ENCODE measurements around the gene CDC42SE1.

GRCh38 chr1:151104630-151105029 lies 45.2 kb upstream of the CDC42SE1 start:
- TF ChIP-seq CTCF (IDR thresholded peaks at IDR 0.05; ENCODE audit: insufficient read depth, low read length) = no peak
- TF ChIP-seq POLR2AphosphoS5 (IDR thresholded peaks at IDR 0.05; ENCODE audit: low read depth) = no peak
- no peak for TF ChIP-seq REST (IDR thresholded peaks at IDR 0.05; ENCODE audit: insufficient replicate concordance, low read depth)
